HG02884 (cell line): Measurements from ENCODE around the gene ACIN1.

ENCODE experiments used
- ATAC-seq: cut with Tn5 transposase; IDR thresholded peaks from one replicate; pipeline ENCODE4 v1.9.1; 2021; ENCODE audit warnings: mild to moderate bottlenecking, moderate library complexity; ENCODE audit not compliant: unreplicated experiment

Gene ACIN1

GRCh38 chr14:23094666-23095195 lies at the start of gene ACIN1:
TSS of gene ACIN1 (minus strand) at chr14:23095136. CDS start at chr14:23095112, 24 bp downstream.
- peak; percentile 34 for ATAC-seq

GRCh38 chr14:23143911-23144310 lies 49.0 kb upstream of the ACIN1 start:
- ATAC-seq, result no peak

DNA sequence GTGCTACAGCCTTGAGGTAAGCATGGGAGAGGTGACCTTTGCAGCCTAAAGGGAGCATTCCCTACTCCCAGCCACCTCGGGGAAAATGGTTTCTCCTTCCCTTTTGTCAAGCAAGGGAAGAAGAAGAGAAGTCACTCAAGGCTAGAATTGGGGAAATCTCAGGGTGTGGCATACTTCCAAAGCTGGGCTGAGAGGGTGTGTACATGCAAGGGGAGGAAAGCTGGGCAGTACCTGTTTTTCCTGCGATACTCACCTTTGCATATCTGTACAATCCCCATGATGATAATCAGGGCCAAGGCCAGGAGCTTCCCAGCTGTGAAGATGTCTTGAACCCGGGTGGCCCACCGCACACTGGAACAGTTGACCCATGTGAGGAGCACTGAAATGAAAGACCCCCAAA lies 47.9 kb upstream of the ACIN1 start:
- ATAC-seq, result no peak

DNA sequence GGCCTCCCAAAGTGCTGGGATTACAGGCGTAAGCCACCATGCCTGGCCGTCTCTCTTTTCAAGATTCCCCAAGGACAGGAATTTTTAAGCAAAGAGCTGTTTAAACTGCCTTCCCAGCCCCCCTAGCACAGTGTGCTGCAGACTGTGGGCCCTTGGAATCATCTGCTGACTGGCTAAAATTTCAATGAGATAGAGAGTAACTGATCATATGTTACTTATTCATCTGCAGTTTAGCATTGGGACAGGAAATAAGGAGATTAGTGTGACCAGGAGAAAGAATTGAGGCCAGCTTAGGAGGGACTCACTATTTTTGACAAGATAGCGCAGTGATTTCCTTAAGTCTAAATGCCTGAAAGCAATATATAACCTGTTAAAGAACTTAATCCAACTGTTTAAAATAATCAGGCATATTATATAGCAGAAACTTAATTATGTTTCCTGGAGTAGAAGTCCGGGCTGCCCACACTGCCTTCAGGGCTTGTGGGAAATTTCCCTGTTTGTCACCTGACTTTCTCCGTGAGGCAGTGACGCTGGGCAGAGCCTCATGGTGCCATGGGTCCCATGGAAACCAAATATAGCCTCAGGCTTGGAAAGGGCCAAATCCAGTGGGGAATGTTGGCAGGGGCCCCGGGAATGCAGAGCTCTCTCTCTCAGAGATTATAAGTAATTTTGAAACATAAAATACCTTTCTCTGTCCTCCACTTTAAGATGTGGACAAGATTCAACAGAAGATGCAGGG lies 46.9 kb upstream of the ACIN1 start:
- no peak for ATAC-seq

GRCh38 chr14:23140371-23140770 lies 45.4 kb upstream of the ACIN1 start:
- ATAC-seq, result no peak

DNA sequence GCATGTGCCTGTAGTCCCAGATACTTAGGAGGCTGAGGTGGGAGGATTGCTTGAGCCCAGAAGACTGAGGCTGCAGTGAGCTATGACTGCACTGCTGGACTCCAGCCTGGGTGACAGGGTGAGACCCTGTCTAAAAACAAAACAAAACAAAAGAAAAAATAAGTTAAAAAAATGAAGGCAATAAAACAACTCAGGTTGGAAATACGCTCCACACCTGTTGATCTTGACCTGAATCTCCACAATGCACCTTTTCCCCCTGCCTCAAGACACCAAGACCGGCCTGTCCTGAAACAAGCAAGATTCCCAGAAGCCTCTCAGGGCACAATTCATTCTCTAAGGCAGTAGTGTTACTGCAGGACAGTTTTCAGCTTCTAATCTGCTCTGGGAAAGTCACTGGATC lies 44.9 kb upstream of the ACIN1 start:
- no peak for ATAC-seq

DNA sequence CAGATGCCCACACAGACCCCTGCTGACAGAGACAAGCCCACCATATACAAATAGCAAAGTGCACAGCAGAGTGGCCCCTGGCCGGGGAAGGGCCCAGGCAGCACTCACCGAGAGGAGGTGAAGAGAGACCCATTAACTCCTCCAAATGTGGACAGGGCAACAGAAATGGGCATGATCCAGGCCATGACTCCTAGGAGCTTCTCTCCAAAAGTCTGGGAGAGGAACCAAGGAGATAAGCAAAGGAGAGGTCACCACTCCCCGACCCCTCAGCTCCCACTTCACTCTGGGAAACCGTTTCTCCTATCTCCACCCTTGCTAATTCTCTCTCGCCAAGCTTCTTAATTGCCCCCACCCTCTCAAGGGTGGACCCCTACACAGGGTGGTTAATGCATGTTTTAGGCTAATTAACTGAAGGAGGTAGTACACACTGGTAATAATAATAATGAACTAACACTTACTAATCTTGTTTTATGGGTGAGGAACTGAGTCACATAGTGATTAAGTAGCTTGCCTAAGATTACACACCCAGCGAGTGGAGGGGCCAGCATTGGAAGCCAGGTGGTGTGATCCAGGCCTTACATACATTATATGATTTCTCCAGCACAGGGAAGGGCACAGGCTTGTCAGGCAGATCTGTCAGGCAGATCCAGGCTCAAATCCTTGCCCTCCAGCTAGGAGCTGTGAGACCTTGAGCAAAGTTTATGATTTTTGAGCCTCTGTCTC lies 43.0 kb upstream of the ACIN1 start:
- ATAC-seq, result no peak

DNA sequence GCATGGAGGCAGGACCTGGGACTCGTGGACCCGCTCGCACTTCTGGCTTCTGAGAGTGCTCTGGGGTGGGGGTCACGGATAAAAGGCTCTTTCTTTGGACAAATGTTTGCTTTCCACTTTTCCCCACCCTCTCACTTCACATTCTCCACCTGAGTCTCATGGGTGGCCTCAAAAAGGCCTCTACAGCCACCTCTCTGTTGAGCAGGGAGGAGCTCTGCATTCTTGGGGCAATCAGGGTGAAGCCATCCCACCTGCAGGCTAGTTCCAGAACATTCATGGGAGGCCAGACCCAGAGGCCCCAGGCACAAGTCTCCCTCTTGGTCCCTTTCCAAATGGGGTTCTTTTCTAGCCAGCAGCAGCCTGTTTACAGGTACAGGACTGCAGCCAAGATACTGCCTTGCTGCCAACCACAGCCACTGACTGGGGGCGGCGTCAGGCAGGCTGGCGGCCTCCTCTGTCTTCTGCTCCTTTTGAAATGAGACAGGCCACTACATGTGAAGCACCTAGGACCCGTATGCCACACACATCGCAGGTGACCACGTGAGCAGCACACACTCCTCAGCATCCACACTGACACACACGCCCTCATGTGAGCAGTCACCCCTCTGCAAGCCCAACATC lies 42.4 kb upstream of the ACIN1 start:
- no peak for ATAC-seq

- no peak for ATAC-seq
Observed at GRCh38 chr14:23136566-23137133, 41.7 kb upstream of the ACIN1 start.

GRCh38 chr14:23132970-23133369 lies 38.0 kb upstream of the ACIN1 start:
- no peak for ATAC-seq

DNA sequence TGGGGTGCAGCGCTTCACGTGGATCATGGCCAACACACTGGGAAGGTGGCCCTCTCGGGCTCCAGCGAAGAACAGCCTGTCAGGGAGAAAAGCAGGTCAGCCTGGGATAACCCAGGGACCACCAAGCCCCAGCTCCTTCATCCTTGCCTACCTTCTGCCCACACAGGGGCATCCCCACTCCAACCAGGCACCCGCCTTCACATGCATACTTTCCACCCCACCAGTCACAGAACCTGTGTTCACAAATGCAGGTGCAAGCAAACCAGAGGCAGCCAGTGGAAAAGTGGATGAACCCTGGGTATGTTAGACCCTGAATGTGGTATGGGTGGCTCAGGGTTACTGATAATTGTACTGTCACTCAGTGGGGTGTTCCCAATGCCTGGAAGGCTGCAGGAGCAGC lies 36.5 kb upstream of the ACIN1 start:
- no peak for ATAC-seq

GRCh38 chr14:23130871-23131270 lies 35.9 kb upstream of the ACIN1 start:
- no peak for ATAC-seq

GRCh38 chr14:23129759-23130316 lies 34.9 kb upstream of the ACIN1 start:
- no peak for ATAC-seq

- no peak for ATAC-seq
Observed at GRCh38 chr14:23128969-23129758, 34.2 kb upstream of the ACIN1 start.

GRCh38 chr14:23127861-23128260 lies 32.9 kb upstream of the ACIN1 start:
- no peak for ATAC-seq

DNA sequence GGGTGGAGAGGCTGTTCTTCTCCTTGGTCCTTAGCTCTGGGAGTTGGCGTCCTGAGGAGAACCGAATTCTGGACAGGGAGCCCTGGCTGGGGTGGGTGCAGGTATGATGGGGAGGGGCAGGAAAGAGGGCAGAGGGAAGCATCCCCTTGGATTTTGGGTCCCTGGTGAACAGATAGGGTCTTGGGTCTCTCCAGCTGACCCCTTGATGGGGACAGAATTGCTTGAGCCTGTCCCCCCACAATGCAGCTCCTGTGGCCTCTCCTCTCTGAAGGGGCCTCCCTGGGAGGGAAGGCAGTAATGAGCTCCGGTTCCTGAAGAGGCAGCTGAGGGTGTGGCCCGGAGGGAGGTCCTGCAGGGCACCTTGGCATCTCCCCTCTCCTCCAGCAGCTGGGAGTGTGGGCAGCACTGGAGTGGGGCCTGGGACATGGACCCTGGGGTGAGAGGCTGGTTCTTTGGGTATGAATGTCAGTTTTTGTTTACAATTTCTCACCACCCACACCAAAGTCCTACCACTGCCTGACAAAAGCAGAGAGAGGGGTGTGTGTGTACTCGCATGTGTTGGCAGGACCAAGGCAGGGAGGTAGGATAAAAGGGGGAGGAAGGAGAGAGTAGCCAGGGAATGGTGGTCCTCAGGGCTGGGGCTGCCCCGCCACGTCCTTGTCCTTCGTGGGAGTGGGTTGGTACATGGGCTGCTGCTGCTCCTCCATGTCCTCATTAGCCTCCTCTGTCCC lies 31.8 kb upstream of the ACIN1 start:
- no peak for ATAC-seq

DNA sequence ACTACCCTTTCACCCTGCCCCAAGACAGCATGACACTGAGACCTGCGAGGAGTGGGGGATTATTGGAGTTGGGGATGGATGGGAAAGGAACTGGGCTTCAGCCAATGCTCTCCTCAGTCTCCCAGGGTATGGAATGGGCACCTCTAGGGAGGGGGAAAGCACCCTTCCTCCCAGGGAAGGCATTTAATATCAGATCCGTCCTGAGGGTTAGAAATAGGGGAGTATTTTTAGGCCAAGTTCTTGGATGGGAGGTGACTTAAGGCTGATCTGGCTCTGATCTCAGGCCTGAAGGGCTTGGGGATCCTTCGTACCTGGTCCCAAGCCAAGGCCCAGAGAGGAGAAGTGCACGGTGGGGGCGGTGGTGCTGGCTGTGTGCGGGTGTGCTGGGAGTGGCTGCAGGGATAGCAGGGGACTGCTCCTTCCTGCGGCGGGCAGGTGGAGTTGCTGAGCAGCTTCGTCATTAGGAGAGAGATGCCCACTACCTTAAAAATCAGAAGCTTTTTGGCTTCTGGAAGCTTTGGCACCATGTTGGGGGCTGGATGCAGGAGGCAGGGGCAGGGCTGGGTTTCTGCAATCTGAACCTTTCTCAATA lies 31.1 kb upstream of the ACIN1 start:
- ATAC-seq, result no peak

DNA sequence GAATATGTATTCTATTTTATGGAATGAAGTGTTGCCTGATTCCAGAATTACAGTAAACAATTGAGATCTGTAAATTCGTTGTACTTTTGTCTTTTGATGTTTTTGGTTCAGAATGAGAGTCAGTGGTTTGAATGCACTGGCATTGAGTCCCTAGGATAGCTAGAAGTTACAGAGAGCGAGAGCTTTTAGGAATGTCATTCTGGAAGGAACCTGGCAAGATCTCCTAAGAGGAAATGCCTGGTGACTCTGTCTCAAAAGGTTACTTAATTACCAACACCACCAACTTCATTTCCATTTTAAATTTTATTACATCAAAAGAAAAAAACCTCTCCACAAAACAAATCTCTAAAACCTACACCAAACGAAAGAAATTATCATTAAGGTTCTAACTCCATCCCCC lies 30.1 kb upstream of the ACIN1 start:
- no peak for ATAC-seq

GRCh38 chr14:23124337-23124954 lies 29.5 kb upstream of the ACIN1 start:
- ATAC-seq, result no peak
